MG63 (cell line): ENCODE measurements around the gene CHN2. TPM values are rescaled to one million over a fixed set of nuclear protein-coding genes. Genes with fewer than 3 reads are reported as not detected.

Experiments used
- DNase-seq: peaks from one replicate; pipeline ENCODE4 v3.0.0-alpha.2; 2020
- H3K27me3 ChIP-seq: fragments of 250-450 bp; sonication (Bioruptor Pico); 2 replicates; pipeline ENCODE4 v1.5.1; 2020; ENCODE audit warnings: mild to moderate bottlenecking, moderate library complexity
- H3K36me3 ChIP-seq: fragments of 250-450 bp; sonication (Bioruptor Pico); 2 replicates; pipeline ENCODE4 v1.5.1; 2020; ENCODE audit warnings: mild to moderate bottlenecking, moderate library complexity
- H3K4me3 ChIP-seq: fragments of 250-450 bp; sonication (Bioruptor Pico); 2 replicates; pipeline ENCODE4 v1.5.1; 2020; ENCODE audit warnings: mild to moderate bottlenecking, moderate library complexity
- H3K9me3 ChIP-seq: fragments of 250-450 bp; sonication (Bioruptor Pico); 2 replicates; pipeline ENCODE4 v1.5.1; 2020; ENCODE audit warnings: mild to moderate bottlenecking, moderate library complexity
- total RNA-seq: library from RNA; depleted of rRNA; stranded (reverse); fragments of >200 nt; shearing (Covaris generic); gene quantifications from 2 replicates; pipeline ENCODE4 v1.2.3, GENCODE V29; 2014; ENCODE audit warnings: low replicate concordance

The CHN2 gene
- total RNA-seq, 1 experiment from 2014 or later = 3.7 TPM

DNA sequence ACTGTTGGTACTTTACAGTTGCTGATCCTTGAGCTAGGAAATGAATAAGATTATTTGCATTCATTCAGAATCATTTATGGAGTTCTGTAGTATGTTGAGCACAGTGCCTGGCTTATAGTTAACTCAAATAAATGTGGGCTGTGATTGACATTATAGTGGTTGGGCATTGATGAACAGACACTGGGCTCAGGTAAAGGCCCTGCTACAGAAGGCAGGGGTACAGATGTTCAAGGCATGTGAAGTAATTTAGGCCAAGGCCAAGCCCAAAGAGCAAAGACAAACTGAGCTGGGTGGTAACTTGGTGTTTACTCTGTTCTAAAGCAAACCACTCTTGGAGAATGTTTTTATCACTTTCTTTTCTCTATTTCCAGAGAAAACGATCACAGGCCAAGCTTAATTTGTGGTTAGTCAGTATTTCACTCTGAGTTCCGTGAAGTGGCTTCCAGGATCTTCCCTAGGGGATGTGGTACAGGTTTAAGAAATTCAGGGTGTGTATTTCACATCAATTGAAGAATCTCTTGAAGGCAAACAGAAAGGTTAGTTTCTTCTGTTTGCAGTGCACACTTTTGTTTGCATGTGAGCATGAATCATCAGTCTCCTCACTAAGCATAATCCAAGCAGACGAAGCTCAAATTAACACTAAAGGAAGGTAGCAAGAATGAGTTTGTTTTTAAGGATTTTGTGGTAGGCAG is 255.1 kb downstream of the CHN2 start:
- no peak overlapping the region for H3K4me3 ChIP-seq
- H3K36me3 ChIP-seq = no peaks in the 10 kb centered on the region
- no peaks in the 10 kb centered on the region; the same call in 1 of the 2 replicates for H3K27me3 ChIP-seq
- no peak for DNase-seq
- no peaks in the 10 kb centered on the region for H3K9me3 ChIP-seq

DNA sequence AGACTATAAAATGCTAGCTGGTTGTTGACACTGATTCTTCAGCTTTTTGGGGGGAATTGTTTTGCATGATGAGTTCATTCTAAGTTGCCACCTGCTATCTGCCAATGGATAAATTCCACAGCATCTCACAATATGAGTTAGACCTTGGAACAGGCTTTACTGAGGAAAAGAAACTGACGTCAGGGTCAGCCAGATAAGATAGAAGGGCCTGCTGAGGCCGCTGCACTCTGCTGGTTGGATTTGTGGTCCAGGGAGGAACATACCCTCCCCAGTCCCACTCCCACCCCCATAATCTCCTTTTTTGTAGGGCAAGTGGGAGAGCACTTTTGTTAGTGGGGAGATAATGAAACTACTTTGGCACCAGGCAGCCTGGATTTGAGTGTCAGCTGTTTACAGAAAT is 258.4 kb downstream of the CHN2 start:
- no peak for DNase-seq
- Histone ChIP-seq H3K36me3 (no peaks in the 10 kb centered on the region), H3K27me3 (no peaks in the 10 kb centered on the region), H3K4me3 (no peak overlapping the region), H3K9me3 (no peaks in the 10 kb centered on the region)

DNA sequence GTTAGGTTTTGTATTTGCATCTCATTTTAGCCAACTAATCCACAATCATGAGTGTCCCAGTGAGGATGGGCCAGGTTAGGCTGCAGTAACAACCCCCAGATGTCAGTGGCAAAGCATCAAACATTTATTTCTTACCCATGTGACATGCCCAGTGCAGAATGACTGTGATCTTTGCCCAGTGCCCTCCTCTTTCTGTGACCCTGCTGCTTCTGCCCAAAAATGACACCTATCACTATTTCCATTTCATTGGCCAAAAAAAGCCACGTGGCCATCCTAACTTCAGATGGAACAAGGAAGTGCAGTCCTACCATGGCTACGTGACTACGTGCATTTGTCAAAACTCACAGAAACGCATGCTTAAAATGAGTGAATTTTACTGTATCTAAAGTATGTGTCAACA is 259.9 kb downstream of the CHN2 start:
- Histone ChIP-seq H3K36me3 (no peaks in the 10 kb centered on the region), H3K9me3 (no peaks in the 10 kb centered on the region), H3K4me3 (no peak overlapping the region), H3K27me3 (no peaks in the 10 kb centered on the region)
- DNase-seq = no peak

DNA sequence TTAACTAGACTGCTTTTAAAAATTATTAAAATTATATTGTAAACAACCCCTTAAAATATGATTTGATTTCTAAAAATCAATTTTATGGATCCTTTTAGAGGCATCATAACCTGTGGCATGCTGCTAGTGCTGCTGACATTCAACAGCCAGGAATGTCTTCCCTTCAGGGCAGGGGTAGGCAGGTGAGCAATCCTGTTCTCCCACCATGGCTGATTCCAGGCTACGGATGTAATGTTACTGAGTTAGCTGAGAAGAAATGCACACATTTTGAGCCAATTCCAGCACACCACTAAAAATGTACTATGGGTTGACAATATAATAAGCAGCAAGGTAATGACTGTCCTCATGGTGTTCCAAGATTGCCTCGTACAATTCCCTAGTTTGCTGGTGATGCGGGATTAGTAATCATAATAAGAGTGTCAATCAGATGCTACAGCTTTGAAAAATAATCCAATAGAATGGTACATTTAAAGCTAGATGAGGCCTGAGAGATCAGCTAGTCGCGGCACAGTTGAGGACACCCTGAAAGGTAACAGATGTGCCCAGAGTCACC is 260.4 kb downstream of the CHN2 start:
- Histone ChIP-seq H3K9me3 (no peaks in the 10 kb centered on the region), H3K4me3 (no peak overlapping the region), H3K36me3 (no peaks in the 10 kb centered on the region), H3K27me3 (no peaks in the 10 kb centered on the region)
- no peak for DNase-seq

DNA sequence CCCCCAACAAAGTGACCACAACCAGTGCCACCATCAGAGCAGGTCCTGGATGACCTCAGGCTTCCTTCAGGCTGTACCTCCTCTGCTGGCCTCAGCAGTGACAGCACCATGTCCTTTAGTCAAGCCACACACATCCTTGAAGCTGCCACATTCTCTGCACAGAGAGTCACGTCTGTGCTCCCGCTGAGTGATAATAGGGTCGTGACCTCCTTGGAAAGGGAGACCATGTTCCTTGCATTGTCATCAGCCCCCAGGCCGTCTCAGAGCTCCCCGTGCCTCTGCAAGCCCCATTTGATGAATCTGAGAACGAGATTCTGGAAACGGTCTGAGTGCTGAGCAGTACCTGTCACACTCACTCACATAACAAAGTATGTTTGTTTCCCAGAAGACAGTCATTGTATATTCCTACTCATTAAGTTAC is 262.6 kb downstream of the CHN2 start:
- no peak overlapping the region for H3K4me3 ChIP-seq
- H3K9me3 ChIP-seq = no peaks in the 10 kb centered on the region
- H3K27me3 ChIP-seq = no peaks in the 10 kb centered on the region
- H3K36me3 ChIP-seq = no peaks in the 10 kb centered on the region
- DNase-seq = no peak

DNA sequence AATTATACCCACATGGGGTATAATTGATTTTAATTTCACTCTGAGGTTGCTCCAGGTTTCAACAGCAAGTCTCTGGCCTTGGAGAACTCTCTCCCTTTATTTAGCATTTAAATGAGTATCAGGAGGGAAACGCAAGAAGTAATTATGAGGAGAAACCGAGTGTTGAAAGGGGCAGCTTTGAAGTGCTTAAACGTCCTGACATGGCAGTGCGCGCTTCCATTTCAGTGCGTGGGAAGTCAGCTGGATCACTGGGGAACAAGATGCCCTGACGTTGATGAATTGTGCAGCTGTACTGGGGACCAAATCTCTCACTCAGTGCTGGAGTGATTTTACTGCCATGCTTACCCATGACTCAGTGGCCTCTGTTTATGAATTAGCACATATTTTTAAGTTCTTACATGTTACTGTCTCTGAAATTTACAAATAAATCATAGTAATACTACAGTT is 263.0 kb downstream of the CHN2 start:
- Histone ChIP-seq H3K36me3 (no peaks in the 10 kb centered on the region), H3K4me3 (no peak overlapping the region), H3K27me3 (no peaks in the 10 kb centered on the region), H3K9me3 (no peaks in the 10 kb centered on the region)
- no peak for DNase-seq

DNA sequence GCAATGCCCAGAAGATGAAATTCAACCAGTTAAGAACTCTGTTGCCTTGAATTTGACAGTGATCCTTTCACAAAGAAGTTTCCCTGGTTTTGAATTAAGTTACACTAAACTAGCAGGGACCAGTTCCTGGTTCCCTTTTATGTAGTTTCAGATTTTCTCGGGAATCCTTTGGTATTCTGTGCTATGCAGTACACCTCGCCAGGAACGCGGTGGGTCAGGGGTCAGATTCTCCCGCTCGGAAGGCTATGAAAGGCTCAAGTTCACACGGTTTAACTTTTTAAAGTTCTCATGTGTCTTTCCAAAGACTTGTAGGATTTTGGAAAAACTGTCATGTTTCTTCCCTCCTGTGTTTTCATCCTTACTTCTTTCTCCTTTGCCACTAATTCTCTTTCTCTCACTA is 264.4 kb downstream of the CHN2 start:
- no peak for DNase-seq
- Histone ChIP-seq H3K27me3 (no peaks in the 10 kb centered on the region), H3K36me3 (no peaks in the 10 kb centered on the region), H3K4me3 (no peak overlapping the region), H3K9me3 (no peaks in the 10 kb centered on the region)

DNA sequence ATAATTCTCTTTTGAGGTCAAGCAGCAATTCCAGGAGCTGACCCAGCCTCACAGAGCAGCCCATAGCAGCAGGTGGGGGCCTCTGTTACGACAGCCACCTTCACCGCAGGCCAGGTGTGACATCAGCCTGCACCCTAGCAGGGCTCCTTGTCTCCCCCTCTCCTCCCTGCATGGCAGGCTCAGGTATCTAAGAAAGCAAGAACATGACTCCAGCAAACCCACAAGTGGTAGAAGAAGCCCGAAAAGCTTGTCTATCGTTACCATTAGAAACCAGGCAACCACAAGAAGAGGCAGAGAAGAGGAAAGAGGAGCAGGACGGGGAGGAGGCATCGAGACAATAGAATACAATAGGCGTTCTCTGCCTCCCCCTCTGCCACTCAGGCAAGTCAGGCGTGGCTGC is 265.0 kb downstream of the CHN2 start:
- H3K36me3 ChIP-seq = no peaks in the 10 kb centered on the region
- H3K27me3 ChIP-seq = no peaks in the 10 kb centered on the region
- H3K9me3 ChIP-seq = no peaks in the 10 kb centered on the region
- H3K4me3 ChIP-seq = no peak overlapping the region
- DNase-seq = no peak

DNA sequence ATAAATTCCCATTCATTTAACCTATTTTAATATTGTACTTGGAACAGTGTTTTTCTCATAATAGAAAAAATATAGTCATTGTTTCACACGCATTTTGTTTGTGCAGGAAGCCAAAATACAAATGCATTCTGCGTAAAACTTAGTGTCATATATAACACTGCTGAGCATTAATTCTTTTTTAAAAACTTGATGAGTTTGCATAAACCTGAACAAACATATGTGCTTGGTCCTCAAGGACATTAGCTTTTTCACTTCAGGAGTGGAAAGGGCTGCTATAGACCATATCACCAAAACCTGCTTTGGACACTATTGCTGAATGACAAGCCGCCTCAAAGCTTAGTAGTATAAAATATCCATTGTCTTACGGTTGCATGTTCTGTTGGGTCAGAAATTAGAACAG is 267.4 kb downstream of the CHN2 start:
- H3K9me3 ChIP-seq = no peaks in the 10 kb centered on the region
- no peak for DNase-seq
- no peak overlapping the region for H3K4me3 ChIP-seq
- 0 out of 2 replicates have a peak, but pooled peaks cover 3% of the 10 kb centered on the region for H3K27me3 ChIP-seq
- no peaks in the 10 kb centered on the region for H3K36me3 ChIP-seq

DNA sequence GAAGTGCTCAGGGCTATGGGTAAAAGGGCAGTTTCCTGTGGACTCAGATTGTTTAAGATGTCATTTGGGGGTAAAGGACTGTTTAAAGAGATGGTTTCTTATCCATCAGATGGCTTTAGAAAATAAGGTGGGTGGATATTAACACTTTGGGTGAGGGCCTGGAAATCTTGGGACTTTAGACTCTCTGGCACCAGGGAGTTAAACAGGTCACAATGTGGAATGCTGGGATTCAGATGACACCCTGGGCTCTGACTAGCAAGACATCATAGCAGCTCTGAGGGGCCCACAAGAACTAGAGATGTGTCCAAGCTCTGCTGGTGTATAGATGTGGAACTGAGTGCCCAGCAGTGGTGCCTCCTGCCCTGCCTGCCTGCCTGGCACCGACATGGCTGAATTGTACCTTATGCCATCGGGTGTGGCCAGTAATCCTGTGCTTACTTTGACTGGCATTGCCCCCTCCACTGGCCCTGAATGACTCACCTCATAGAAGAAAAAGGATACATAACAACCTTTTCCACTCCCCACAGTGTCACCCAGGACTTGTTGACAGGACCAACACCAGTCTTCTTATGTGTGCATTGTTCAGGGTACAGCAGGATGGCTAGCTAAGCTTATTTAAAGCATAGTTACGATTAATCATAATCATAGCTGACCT is 269.1 kb downstream of the CHN2 start:
- Histone ChIP-seq H3K9me3 (no peaks in the 10 kb centered on the region), H3K27me3 (0 out of 2 replicates have a peak, but pooled peaks cover 4% of the 10 kb centered on the region), H3K36me3 (no peaks in the 10 kb centered on the region), H3K4me3 (no peak overlapping the region)
- DNase-seq = no peak

DNA sequence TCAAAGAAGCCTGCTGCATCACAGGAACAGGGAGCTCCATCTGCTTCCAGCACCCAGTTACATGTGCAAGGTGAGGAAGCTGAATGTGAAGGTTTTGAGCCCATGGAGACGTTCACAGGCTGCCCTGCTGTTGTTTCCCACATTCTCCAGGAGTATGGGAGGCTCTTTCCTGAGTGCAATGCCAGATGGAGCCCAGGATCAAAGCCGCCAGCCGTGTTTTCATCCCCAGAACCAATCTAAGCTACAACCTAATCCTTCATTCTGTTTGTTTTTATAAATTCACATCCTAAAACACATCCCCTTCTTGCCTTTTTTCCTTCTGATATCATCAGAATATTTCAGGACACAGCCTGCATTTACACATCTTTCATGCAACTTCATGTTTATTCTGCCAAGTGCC is 270.2 kb downstream of the CHN2 start:
- Histone ChIP-seq H3K27me3 (0 out of 2 replicates have a peak, but pooled peaks cover 4% of the 10 kb centered on the region), H3K36me3 (no peaks in the 10 kb centered on the region), H3K9me3 (no peaks in the 10 kb centered on the region), H3K4me3 (no peak overlapping the region)
- no peak for DNase-seq

DNA sequence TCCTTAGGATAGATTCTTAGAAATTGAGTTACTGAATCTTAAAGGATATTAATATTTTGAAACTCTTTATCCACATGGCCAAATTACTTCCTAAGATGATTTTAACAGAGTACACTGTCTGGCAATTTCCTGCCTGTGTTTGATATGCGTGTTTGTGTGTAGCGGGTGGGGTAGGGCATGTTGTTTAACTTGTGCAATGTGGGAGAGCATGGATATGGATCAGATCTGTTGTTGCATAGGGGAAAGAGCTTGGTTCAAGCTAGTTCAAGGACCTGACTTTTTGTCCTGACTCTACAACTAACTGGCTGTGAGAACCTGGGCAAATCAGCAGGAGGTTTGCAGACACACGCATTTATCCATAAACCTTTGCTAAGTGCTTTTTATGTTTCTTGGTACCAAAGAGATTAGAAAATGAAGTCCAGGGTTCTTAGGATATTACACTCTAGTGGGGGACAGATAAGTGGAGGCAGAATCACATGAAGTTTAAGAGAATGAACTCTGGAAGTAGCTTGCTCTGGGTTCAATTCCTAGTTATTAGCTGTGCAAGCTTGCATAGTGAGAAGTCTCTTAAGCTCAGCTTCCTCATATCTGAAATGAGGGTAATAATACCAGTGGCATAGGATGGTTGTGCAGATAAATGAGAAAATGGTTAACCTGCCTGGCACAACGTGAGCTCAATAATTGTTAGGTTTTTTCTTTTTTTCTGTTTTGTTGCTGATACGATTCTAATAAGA is 272.8 kb downstream of the CHN2 start:
- no peaks in the 10 kb centered on the region for H3K9me3 ChIP-seq

DNA sequence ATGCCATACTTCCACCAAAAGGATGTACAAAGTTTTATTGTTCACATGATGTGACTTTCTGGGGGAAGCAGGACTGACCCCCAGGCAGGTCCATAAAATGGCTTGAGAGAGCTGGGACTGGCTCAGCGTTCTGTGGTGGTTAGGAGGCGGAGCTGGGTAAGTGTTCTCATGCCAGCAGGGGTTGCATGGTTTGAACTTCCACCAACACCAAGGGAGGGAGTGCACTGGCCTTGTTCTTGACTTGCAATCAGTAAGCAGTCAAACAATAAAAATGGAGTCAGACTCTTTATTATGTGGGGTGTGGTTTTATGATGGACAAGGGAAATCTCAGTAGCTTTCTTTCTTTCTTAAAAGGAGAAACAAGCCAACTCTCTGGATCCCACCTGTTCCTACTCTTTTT is 273.6 kb downstream of the CHN2 start:
- no peak overlapping the region for H3K4me3 ChIP-seq
- 0 out of 2 replicates have a peak, but pooled peaks cover 4% of the 10 kb centered on the region for H3K27me3 ChIP-seq
- no peak for DNase-seq
- no peaks in the 10 kb centered on the region for H3K36me3 ChIP-seq
- H3K9me3 ChIP-seq = no peaks in the 10 kb centered on the region

More for the DNA sequence above, 272.8 kb downstream of the CHN2 start:
- 0 out of 2 replicates have a peak, but pooled peaks cover 4% of the 10 kb centered on the region for H3K27me3 ChIP-seq
- no peak for DNase-seq
- no peak overlapping the region for H3K4me3 ChIP-seq
- H3K36me3 ChIP-seq = no peaks in the 10 kb centered on the region

DNA sequence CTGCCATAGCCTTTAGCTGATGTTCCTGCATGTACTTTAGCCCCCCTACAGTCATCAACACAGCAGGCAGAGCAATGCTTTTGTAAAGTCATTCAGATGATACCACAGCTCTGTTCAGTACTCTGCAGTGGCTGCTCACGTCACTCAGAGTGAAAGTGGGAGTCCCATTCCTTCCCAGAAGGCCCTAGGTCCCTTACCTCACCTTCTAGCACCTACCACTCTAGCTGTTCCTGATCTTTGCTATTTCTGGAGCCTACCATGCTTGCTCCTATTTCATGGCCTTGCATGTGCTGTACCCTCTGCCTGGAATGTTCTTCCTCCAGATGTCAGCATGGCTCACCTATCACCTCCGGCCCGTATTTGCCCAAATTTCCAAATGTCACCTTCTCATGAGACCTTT is 274.7 kb downstream of the CHN2 start:
- Histone ChIP-seq H3K36me3 (no peaks in the 10 kb centered on the region), H3K27me3 (peaks cover 7% of the 10 kb centered on the region; the same call in 1 of the 2 replicates), H3K4me3 (no peak overlapping the region), H3K9me3 (no peaks in the 10 kb centered on the region)
- no peak for DNase-seq

DNA sequence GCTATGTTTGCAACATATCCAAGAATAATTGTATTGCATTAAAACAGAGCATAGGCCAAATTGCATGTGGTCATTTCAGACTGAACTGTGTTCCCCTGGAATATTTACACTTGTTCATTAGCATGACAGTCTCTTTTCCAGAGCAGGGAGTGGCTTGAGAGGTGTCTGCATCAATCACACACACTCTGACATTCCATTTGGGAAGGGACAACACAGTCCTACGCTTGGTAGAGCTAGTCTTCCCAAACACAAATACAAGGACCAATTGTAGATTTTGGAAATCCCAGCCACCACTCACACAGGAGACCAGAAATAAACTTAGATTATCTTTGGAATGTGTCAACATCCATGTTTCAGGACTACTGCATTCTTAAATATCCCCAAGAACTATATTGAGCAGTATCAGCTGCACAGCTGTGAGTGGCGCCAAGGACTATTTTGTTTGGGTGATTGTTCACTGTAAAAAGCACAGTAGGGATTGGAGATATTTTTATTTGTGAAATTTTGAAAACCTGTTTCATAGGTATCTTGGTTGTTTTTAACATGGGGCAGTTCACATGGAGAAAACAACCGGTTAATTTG is 275.5 kb downstream of the CHN2 start:
- Histone ChIP-seq H3K9me3 (no peaks in the 10 kb centered on the region), H3K4me3 (no peak overlapping the region), H3K36me3 (no peaks in the 10 kb centered on the region), H3K27me3 (peaks cover 11% of the 10 kb centered on the region; the same call in 1 of the 2 replicates)
- no peak for DNase-seq

DNA sequence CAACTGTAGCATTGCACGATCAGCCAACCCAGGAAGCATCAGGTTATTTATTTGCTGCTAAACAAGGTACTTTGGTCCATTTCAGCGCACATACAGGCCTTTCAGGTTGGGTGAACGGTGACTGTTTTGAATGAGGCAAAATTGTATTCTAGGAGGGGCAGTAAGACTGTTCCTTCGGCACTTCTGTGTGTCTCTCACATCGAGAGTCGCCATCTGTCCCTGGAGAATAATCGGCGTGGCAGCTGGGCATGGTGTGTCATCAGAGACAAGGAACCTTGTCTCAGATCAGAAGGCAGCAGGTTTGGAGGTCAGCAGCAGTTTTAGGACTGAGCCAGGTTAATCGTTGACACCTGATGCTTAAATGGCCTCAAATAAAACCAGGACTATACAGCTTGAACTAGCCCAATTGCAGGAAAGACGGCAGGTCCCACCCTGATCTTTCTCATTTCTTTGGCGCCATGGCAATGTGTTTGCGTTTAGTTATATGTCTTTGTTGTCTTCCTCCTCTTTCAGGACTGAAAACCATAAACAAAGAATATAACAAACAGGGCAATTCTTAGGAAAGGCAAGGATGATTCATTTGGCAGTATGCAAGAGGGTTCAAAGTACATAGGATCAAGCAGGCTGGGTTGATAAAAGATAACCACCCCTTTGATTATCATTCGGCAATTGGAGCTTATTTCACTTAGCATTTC is 277.0 kb downstream of the CHN2 start:
- Histone ChIP-seq H3K27me3 (peaks cover 15% of the 10 kb centered on the region; the same call in 1 of the 2 replicates), H3K4me3 (no peak overlapping the region), H3K36me3 (no peaks in the 10 kb centered on the region), H3K9me3 (no peaks in the 10 kb centered on the region)
- DNase-seq = no peak
